ENCODE measurements around the gene KRTAP5-9. TPM values are rescaled to one million over a fixed set of nuclear protein-coding genes. Genes with fewer than 3 reads are reported as not detected.
"Not testable (repeated sequence)": the region's sequence is repeated elsewhere in the genome, so short reads cannot be mapped to it uniquely, and the experiment has no call there.

KRTAP5-9 gene
- total RNA-seq, 1 experiment from 2014 or later = not detected

- H3K27me3 ChIP-seq (ENCODE audit: low read length); BruUV-seq (replicated peaks); intact Hi-C loops (cut with micrococcal nuclease); H3K79me2 ChIP-seq (ENCODE audit: low read length); H3K36me3 ChIP-seq (ENCODE audit: low read depth, low read length); H3K27ac ChIP-seq (ENCODE audit: low read length); ATAC-seq; H3K9ac ChIP-seq (ENCODE audit: low read length); H3K4me2 ChIP-seq (ENCODE audit: low read length); H2AFZ ChIP-seq (ENCODE audit: low read length); H3F3A ChIP-seq (ENCODE audit: low read length, unreplicated experiment); H4K20me1 ChIP-seq (ENCODE audit: low read length); DNase-seq; CTCF ChIA-PET; H3K9me2 ChIP-seq (replicated peaks; ENCODE audit: low read length); H3K4me3 ChIP-seq (ENCODE audit: low read length); H3K9me3 ChIP-seq (ENCODE audit: low read length): not testable (repeated sequence)
- TF ChIP-seq CTCF (conservative IDR thresholded peaks at IDR 0.05; ENCODE audit: low read depth, low read length) = 0 out of 2 replicates have a peak, but pooled peaks have one; percentile 21
- POLR2A ChIA-PET (ENCODE audit: unreplicated experiment) = interaction anchor here (0.6 kb wide), 1 partner anchor 15 kb away, joined by 6 read pairs; no protein-coding TSS in a partner anchor
- H3K4me1 ChIP-seq (ENCODE audit: insufficient read depth, low read length) = peaks cover 17% of the 10 kb centered on the region
Measured at GRCh38 chr11:71567633-71568032, 19.4 kb downstream of the KRTAP5-9 start.

- Histone ChIP-seq H3K36me3 (ENCODE audit: low read depth, low read length) (no peaks in the 10 kb centered on the region), H3K4me1 (ENCODE audit: insufficient read depth, low read length) (peaks cover 10% of the 10 kb centered on the region; the same call in 1 of the 2 replicates), H3K4me2 (ENCODE audit: low read length) (peak overlapping the region; percentile 14; the same call in 1 of the 2 replicates), H2AFZ (ENCODE audit: low read length) (no peak overlapping the region), H3K27ac (ENCODE audit: low read length) (no peak overlapping the region), H3F3A (ENCODE audit: low read length, unreplicated experiment) (no peaks in the 10 kb centered on the region), H3K79me2 (ENCODE audit: low read length) (no peaks in the 10 kb centered on the region), H3K4me3 (ENCODE audit: low read length) (no peak overlapping the region), H3K9ac (ENCODE audit: low read length) (no peak overlapping the region), H4K20me1 (ENCODE audit: low read length) (no peaks in the 10 kb centered on the region), H3K9me3 (ENCODE audit: low read length) (no peaks in the 10 kb centered on the region), H3K9me2 (replicated peaks; ENCODE audit: low read length) (no peaks in the 10 kb centered on the region), H3K27me3 (ENCODE audit: low read length) (no peaks in the 10 kb centered on the region)
- intact Hi-C loops (cut with micrococcal nuclease) = no loop called here
- TF ChIP-seq EZH2phosphoT487 (IDR thresholded peaks at IDR 0.05; ENCODE audit: borderline replicate concordance, low read length) = no peak
- TF ChIP-seq CTCF (conservative IDR thresholded peaks at IDR 0.05; ENCODE audit: low read depth, low read length) = no peak
- no peak for TF ChIP-seq EZH2 (IDR thresholded peaks at IDR 0.05; ENCODE audit: low read length, unreplicated experiment)
- ChIA-PET CTCF (interaction anchor here (0.6 kb wide), 1 partner anchor 11 kb away, joined by 3 read pairs; no protein-coding TSS in a partner anchor), POLR2A (ENCODE audit: unreplicated experiment) (no interaction called here)
- DNase-seq = peak; percentile 70
- peak; percentile 90 for ATAC-seq
- BruUV-seq (replicated peaks) = no TSS peak
Measured at GRCh38 chr11:71568704-71569349, 20.6 kb downstream of the KRTAP5-9 start.

GRCh38 chr11:71571101-71571850 is 23.1 kb downstream of the KRTAP5-9 start:
- H3K27ac ChIP-seq (ENCODE audit: low read length); H3K9me2 ChIP-seq (replicated peaks; ENCODE audit: low read length); H3K79me2 ChIP-seq (ENCODE audit: low read length); H3F3A ChIP-seq (ENCODE audit: low read length, unreplicated experiment); H3K4me1 ChIP-seq (ENCODE audit: insufficient read depth, low read length); H2AFZ ChIP-seq (ENCODE audit: low read length); intact Hi-C loops (cut with micrococcal nuclease); H4K20me1 ChIP-seq (ENCODE audit: low read length); BruUV-seq (replicated peaks); ATAC-seq; H3K9me3 ChIP-seq (ENCODE audit: low read length); CTCF ChIA-PET; H3K36me3 ChIP-seq (ENCODE audit: low read depth, low read length); H3K9ac ChIP-seq (ENCODE audit: low read length); H3K4me3 ChIP-seq (ENCODE audit: low read length); H3K4me2 ChIP-seq (ENCODE audit: low read length); DNase-seq; POLR2A ChIA-PET (ENCODE audit: unreplicated experiment): not testable (repeated sequence)
- peaks cover 16% of the 10 kb centered on the region for H3K27me3 ChIP-seq (ENCODE audit: low read length)
